OCI-LY3 (cell line): ENCODE data around the gene CRABP1.

ENCODE experiments used
- EZH2phosphoT487 ChIP-seq: fragments of 200-600 bp; shearing (Covaris generic); IDR thresholded peaks from 2 replicates; pipeline ENCODE4 v1.6.1; 2018; ENCODE audit warnings: antibody characterized with exemption, mixed run types, low read depth
- TF ChIP-seq, protein P1 (sequence below): fragments of 200-600, 300-600 bp; sonication (generic); IDR thresholded peaks from 2 replicates; pipeline ENCODE4 v1.5.1; 2014; ENCODE audit warnings: antibody characterized with exemption, low read length, low read depth

DNA sequence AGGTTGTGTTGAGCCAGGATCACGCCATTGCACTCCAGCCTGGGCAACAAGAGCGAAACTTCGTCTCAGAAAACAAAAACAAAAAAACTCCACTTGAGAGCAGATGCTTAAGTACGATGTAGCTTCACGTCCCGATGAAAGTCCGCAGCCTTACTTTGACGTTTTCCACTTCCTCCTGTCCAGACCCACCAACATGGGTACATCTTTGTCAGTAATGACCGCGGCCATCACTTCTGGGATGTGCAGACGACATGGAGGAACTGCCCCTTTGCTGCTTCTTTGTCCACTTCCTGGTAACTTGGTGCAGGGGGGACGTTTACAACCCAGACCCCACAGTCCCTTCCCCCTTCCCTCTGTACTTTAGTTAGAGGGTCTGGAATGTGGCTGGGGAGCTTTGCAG lies 48.7 kb downstream of the CRABP1 start:
- no peak for TF ChIP-seq EZH2phosphoT487
- TF ChIP-seq, protein P1, sequence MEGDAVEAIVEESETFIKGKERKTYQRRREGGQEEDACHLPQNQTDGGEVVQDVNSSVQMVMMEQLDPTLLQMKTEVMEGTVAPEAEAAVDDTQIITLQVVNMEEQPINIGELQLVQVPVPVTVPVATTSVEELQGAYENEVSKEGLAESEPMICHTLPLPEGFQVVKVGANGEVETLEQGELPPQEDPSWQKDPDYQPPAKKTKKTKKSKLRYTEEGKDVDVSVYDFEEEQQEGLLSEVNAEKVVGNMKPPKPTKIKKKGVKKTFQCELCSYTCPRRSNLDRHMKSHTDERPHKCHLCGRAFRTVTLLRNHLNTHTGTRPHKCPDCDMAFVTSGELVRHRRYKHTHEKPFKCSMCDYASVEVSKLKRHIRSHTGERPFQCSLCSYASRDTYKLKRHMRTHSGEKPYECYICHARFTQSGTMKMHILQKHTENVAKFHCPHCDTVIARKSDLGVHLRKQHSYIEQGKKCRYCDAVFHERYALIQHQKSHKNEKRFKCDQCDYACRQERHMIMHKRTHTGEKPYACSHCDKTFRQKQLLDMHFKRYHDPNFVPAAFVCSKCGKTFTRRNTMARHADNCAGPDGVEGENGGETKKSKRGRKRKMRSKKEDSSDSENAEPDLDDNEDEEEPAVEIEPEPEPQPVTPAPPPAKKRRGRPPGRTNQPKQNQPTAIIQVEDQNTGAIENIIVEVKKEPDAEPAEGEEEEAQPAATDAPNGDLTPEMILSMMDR = no peak
